OCI-LY1 (cell line): ENCODE data around the gene PTPRN2.
"Not testable (repeated sequence)": the region's sequence is repeated elsewhere in the genome, so short reads cannot be mapped to it uniquely, and the experiment has no call there.

Source experiments
- EZH2 ChIP-seq: fragments of 200-600 bp; sonication (generic), shearing (Covaris generic); IDR thresholded peaks from 2 replicates; pipeline ENCODE4 v1.8.0; 2017; ENCODE audit warnings: borderline replicate concordance, mixed run types, mild to moderate bottlenecking, antibody characterized with exemption, low read length, moderate library complexity, mixed read lengths
- TF ChIP-seq, protein P1 (sequence below): fragments of 200-600 bp; sonication (generic), shearing (Covaris generic); IDR thresholded peaks from 2 replicates; pipeline ENCODE4 v1.5.1; 2017; ENCODE audit warnings: mild to moderate bottlenecking, antibody characterized with exemption, low read length, moderate library complexity, mixed read lengths

DNA sequence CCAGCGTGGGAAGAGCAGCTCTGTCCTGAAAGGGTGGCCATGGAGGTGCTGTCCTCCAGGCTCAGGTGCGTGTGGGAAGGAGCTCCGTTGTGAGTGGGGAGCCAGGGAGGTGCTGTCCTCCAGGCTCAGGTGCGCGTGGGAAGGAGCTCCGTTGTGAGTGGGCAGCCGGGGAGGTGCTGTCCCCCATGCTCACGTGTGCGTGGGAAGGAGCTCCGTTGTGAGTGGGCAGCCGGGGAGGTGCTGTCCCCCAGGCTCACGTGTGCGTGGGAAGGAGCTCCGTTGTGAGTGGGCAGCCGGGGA, 691.3 kb downstream of the PTPRN2 start:
- TF ChIP-seq, protein P1, sequence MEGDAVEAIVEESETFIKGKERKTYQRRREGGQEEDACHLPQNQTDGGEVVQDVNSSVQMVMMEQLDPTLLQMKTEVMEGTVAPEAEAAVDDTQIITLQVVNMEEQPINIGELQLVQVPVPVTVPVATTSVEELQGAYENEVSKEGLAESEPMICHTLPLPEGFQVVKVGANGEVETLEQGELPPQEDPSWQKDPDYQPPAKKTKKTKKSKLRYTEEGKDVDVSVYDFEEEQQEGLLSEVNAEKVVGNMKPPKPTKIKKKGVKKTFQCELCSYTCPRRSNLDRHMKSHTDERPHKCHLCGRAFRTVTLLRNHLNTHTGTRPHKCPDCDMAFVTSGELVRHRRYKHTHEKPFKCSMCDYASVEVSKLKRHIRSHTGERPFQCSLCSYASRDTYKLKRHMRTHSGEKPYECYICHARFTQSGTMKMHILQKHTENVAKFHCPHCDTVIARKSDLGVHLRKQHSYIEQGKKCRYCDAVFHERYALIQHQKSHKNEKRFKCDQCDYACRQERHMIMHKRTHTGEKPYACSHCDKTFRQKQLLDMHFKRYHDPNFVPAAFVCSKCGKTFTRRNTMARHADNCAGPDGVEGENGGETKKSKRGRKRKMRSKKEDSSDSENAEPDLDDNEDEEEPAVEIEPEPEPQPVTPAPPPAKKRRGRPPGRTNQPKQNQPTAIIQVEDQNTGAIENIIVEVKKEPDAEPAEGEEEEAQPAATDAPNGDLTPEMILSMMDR: not testable (repeated sequence)
- TF ChIP-seq EZH2: not testable (repeated sequence)
